ENCODE data around the gene NRF1.

The NRF1 gene

DNA sequence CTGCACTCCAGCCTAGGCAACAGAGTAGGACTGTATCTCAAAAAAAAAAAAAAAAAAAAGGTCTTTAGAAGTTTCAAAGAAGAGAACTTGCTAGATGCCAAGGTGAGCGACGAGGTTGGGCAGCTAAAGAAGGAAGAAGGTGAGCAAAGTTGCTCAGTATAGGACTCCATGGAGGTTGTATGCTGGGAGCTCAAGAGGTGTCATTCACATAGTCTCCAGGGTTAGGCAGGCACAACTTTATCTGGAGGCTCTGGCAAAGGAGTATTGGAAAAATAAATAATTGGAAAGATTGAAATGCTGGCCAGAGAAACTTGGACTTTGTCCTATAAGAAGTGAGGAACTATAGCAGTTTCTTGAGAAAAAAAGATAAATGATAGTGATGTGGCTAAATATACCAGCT, 74.5 kb downstream of the NRF1 start:
- DNase-seq = no peak

DNA sequence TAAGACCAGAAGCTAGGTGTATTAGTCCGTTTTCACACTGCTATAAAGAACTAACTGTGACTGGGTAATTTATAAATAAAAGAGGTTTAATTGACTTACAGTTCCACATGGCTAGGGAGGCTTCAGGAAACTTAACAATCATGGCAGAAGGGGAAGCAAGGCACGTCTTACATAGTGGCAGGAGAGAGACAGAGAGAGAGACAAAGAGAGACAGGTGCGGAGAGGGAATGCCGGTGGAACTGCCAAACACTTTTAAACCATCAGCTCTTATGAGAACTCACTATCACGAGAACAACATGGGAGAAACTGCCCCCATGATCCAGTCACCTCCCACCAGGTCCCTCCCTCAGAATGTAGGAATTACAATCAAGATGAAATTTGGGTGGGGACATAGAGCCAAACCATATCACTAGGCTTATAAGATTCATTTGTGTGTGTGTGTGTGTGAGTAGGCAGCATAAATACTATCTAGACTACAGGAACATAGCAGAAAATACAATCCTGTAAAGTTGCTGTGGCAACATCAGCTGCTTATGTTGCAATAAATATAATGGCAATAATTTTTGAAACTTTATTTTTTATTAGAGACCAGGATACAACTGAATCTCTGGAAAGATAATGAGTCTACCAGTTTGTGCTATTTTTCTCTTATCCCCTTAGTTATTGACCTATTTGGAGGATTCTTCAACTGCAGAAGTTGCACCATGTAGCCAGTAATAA, 77.1 kb downstream of the NRF1 start:
- no peak for DNase-seq

DNA sequence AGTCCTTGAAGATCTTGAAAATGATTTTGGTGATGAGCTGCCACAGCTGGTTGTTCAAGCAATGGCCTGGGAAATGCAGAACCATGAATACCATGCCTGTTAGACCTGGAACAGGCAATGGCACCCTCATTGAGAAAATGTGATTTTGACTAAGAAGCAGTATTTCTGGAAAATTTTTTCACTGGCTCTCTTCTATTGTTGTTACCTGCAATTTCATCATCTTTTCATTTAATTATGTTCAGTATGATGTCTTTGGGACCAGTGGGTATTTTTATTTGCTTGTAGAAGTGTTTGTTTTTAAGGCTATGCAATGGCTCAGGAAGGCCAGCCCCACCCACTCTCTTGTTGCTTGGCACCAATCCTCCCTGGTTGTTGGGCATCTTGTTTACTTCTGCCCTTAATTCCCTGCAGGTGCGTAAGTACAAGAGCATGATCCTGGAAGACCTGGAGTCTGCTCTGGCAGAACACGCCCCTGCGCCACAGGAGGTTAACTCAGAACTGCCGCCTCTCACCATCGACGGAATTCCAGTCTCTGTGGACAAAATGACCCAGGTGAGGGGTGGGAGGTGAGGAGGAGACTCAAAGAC, 78.6 kb downstream of the NRF1 start:
- DNase-seq = no peak

DNA sequence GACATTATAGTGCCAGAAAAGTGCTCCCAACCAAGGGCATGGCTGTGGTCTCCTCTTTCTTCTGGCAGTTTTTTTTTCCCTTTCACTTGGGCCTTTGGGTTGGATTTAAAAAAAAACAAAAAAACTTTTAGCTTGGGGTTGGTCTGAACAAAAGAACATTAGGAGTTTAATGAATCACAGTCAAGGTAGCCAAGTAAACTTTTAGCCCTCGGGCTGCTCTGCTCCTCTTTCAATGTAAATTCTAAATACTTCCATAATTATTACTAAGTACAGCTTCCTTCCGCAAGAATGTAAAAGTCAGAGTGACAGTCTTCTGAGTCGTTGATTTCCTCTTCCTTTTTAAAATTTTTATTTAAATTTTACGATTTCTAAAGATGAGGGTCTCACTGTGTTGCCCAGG, 79.2 kb downstream of the NRF1 start:
- DNase-seq = no peak

DNA sequence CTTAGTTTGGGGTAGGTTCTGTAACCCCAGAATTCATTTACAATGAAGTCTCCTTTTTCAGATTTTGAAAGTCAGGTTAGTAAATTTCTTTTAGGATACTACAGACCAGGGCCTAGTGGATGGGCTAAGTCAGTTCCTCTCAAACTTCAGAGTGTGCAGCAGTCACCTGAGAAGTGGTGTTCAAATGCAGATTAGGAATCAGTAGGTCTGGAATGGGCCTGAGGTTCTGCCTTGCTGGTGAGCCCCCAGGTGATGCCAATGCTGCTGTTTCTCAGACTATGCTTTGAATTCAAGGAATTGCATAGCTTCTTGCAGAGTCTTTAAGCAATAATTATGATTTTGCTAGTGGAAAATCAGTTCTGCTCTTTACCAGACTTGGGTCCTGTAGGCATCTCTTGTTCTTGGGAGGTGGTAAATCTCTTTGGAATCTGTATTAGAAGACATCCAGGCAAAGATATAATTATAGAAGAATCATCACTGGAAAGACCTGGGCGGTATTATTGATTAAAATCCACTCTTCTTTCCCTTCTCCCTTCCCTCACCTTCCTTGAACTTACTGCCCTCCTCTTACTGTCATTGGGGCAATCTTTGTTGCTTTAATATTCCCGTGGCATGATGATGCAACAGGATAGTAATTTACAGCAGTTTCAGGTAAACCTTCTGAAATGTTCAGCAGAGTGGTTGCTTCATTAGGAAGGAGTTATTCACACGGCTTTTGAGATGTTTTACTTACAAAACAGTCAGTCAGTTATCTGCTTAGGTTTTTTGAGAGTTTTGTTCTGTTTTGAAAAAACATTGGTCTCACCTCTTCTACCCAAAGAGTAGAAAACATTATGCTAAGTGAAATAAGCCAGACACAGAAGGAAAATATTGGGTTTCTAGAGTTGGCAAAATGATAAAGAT, 87.2 kb downstream of the NRF1 start:
- no peak for DNase-seq

DNA sequence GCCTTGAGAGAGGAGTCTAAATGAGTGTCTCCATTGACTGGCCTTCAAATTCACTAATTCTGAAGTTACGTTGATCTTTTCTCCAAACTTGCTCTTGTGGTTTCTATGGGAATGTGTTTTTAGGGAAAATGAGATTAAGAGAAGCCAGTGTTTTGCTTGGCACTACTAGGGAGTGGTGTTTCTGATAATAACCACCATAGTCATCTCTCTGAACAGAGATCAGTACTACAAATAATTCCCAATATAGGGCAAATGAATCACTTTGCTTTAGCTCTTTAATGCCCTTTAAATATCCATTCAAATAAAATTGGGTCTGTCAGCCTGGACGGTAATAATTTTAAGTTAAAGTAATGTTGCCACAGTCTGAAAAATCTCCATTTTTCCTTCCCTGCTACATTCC, 90.8 kb downstream of the NRF1 start:
- no peak for DNase-seq

DNA sequence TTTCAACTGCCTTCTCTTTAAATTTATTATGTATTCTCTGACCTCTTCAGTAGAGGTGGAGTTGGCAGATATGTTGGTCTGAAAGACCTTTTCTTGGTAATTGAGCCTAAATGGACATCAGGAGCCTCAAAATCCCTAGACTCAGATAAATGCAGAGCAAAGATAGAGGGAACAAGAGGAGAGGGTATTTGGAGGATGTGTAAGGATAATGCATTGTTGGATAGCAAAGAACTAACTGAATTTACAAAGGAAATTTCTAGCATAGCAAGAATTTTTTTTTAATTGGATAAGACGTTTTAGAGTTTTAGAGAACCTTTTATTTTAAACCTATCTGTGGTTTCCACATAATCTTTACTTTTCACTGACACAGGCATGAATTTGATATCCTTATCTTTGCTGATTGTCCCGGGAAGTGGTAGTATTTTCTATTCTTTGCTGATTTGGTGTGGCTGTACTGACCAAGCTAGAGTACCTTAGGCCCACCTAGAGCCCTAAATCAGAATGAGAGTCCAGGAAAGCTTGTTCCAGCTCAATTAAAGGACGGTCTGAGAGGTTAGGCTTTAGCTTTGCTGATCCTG, 91.3 kb downstream of the NRF1 start:
- DNase-seq = no peak

DNA sequence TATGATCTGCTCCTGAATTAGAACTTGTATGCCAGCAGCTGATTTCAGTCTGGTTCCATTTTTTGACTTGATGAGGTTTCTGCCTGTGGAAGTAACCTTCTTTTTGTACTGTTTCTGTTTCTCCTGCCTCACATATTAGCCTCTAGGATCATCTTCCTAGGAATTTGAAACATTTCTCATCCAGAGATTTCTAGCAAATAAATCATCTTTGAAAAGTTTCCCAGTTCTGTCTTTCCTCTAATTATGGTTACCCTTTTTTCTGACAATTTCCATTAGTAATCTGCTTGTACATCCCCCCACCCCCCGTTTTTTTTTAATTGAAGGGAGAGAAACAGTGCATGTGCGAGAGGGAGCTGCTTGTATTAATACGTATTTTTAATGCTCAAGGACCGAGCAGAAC, 92.2 kb downstream of the NRF1 start:
- DNase-seq = no peak

DNA sequence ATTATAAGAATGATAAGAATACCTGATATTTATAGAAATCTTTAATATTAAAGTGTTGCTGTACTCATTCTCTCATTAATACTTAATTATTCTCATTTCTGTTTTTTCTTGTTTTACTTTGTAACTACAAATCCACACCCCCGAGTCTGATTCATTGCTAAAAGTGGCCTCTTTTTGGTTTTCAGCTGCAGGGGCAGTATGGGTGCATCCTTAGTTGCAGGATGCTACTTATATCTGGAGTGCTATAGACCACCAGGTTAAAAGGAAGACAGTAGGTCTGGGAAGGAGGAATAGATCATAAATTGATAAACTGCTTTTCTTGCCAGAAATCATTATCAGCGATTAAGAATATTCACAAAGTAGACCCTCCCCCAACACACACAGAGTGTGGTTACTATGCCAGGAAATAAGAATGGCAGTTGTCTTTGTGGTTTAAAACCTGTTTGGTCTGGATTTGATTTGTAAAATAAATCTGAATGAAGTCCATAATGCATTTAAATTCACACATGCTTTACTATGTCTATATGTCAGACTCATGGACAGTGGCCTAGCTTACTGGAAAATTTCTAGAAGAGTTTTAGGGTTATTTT, 96.5 kb downstream of the NRF1 start:
- no peak for DNase-seq

DNA sequence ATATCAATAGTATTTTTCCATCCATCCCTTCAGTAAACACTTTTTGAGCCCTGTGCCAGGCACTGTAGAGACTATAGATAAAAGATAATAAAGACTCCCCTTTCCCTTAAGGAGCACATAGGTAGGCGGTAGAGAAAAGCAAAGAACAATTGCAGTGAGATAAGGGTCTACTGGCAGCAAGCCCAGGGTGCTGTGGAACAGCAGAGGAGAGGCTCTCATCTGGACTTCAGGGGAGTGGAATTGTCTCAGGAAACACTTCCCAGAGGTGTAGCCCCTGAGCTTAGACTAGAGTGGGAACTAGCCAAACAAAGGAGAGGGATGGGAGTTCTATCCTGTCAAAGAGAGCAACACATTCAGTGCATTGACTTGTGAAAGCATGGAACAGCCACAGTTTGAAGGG, 102.0 kb downstream of the NRF1 start:
- DNase-seq = no peak

DNA sequence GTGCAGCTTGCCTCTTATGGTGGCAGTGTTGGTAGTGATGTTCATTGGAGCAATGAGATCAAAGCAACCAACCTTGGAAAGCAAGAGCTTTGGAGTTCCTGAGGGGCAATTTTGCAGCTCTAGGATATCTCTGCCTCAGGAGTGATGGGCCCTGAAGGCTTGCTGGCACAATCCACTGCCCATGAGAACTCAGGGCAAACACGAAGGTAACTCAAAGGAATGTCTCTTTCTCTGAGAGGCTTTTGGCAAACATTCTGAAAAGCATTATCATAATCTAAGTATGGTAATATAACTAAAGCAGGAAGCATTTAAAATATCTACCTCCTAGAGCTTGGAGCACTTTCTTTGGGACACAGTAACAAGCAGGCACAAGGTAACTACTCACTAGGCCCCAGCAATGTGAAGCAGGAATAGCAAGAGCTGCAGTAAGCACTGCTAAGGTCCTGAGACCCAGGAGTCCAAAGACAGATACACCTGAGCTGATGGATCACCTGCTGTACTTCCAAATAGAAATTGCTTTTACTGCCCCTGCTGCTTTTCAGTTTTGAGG, 103.1 kb downstream of the NRF1 start:
- DNase-seq = no peak

DNA sequence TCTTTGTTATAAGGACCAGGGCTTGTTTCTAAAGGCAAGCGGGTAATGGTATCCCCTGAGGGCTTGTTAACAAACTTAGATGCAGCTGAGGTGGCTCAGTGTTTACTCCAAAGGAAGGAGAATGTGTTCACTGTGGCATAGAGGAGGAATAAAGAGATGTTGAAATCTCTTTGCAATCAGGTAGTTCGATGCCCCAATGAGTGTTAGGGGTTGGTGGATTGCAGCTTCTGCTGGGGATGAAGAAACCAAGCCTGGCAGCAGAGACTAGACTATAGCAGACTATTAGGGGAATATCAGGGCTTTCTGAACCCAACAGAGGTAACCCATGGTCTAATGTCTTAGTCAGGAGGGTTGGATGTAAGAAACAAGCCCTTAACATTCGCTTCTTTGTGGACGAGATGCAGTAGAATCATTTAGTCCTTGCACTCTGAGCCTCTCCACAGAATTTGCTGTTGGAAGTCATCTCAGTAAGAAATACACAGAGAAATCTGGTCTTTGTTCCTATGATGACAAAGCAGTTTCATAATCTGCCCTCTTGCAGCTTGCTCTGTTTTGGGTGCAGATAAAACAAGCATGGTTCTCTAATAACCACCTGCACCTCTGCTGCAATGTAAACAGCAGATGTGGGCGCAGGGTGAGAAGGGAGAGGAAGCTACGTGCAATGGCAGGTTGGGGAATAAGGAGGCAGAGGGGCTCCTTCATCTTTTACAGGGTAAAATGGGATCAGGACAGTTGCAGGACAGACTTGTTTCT, 108.6 kb downstream of the NRF1 start:
- no peak for DNase-seq

DNA sequence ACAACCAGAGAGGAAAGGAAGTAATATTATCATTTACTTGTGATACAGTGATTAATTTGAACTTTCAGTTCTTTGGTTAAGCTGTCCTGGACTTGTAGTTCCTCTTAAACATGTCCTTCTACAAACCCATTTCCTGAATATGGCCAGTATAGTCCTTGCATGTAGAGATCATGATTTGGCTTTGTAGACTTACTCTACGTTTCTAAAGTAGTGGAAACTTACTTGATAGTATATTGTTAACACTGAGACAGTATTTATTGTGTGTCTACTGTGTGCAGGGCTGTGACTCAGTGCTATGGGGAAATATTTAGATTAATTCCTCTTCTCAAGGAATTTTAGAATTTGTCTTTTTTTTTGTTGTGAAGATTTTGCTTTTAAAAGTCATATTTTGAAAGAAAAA, 109.5 kb downstream of the NRF1 start:
- DNase-seq = no peak

DNA sequence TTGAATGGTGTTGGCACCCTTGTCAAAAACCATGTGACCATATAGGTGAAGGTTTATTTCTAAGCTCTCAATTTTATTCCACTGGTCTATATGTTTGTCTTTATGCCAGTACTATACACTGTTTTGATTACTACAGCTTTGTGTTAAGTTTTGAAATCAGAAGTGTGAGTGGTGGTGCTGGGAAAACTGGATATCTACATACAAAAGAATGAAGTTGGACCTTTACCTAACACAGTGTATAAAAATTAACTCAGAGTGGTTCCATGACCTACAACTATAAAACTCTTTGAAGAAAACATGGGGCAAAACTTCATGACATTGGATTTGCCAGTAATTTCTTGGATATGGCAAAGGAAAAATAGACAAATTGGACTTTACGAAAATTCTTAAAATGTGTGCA, 112.2 kb downstream of the NRF1 start:
- no peak for DNase-seq

DNA sequence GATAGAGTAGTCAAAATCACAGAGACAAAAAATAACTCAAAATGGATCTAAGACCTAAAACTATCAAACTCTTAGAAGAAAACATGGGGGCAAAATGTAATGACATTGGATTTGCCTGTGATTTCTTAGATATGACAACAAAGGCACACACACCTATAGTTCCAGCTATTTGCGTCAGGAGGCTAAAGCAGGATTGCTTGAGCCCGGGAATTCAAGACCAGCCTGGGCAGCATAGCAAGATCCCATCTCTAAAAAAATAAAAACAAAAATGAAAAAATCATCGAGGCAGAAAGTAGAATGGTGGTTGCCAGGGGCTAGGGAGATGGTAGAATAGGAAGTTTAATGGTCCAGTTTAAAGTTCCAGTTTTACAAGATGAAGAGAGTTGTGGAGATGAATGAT, 113.3 kb downstream of the NRF1 start:
- DNase-seq = no peak

DNA sequence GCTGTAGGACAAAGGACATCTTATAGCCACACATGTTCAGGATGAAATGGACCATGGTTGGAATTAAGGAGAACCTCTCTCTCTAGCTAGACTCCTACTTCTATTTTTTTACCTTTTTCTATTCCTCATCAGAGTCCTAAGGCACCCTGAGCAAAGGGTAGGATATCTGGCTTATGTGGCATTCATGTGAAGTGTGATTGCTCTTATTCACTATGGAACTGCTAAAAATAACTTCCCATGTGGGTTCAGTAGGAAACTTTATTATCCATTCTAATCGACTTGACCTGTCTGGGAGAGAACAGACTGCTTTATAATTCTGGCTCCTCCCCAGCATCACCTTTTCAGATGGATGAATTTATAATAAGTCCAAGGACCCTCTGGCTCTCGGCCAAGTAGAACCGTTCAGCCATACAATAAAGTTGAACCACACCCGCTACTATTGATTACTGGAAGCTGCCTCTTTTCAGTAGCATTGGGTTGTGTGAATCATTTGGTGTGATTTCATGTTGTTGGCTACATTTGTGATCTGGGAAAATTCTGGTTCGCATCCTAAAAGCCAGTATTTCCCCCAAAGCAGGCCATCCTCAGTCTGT, 117.5 kb downstream of the NRF1 start:
- DNase-seq = no peak

DNA sequence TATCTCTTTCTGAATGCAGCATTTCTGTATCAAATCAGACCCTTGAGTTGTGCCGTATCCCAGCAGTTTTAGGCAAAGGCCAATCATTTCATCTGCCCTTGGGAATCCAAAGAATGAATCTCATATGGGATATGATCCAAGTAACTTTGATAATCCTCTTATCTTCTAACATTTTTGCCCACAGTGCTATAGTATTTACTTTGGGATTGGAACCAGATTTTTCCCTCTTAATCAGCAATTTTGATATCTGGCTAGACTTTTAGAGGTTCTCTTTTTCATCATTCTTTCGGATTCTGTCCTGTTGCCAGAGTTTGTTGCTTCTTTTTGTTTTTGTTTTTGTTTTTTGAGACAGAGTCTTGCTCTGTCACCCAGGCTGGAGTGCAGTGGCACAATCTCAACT, 118.0 kb downstream of the NRF1 start:
- no peak for DNase-seq

DNA sequence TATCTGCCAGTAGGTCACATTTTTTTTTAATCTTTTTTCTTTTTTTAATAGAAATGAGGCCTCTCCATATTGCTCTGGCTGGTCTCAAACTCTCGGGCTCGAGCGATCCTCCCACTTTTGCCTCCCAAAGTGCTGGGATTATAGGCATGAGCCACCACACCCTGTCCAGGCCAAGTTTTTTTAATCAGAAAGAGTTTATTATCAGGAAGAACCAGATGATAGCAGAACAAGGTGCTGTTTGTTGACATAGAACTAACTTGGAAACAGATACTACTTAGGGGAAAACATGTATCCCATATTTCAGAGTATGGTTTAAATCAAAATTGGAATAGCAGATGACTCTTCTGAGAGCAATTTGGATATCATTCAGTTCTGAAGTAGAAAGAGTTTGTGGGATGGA, 118.6 kb downstream of the NRF1 start:
- DNase-seq = no peak

DNA sequence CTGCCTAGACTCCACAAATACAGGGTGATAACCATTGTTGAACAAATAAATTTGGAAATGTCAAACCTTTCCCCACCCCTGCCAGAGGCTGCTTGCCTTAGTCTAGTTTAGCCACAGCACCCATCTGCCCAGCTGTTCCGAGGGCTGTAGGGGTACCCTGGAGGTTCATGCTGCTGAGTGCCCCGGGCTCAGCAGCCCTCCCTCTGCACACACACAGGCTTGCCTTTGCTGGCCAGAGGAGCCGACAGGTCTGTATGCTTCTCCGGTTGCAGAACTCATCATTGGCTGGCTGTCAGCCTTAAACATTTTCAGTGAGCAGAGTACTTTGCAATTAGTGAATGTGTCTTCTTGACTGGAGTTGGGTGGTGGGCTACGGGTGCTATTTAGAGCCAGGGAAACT, 122.9 kb downstream of the NRF1 start:
- no peak for DNase-seq

DNA sequence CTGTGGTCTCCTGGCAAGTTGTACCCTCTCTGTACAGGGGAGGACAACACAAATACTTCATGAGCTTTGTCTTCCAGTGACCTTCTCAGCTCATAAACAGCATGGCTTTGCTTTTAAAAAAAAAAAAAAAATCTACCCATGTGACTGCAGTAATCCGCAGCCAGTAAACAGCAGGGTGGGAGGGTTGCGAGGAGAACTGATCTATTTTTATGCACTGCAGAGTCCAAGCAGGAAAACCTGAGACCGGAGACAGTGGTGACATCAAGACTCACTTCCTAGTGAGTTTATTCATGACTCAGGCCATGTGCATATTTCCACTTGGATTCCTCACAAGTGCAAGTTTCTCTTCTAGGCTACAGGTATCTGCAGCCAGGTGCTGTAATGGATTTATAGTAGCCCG, 127.9 kb downstream of the NRF1 start:
- no peak for DNase-seq

DNA sequence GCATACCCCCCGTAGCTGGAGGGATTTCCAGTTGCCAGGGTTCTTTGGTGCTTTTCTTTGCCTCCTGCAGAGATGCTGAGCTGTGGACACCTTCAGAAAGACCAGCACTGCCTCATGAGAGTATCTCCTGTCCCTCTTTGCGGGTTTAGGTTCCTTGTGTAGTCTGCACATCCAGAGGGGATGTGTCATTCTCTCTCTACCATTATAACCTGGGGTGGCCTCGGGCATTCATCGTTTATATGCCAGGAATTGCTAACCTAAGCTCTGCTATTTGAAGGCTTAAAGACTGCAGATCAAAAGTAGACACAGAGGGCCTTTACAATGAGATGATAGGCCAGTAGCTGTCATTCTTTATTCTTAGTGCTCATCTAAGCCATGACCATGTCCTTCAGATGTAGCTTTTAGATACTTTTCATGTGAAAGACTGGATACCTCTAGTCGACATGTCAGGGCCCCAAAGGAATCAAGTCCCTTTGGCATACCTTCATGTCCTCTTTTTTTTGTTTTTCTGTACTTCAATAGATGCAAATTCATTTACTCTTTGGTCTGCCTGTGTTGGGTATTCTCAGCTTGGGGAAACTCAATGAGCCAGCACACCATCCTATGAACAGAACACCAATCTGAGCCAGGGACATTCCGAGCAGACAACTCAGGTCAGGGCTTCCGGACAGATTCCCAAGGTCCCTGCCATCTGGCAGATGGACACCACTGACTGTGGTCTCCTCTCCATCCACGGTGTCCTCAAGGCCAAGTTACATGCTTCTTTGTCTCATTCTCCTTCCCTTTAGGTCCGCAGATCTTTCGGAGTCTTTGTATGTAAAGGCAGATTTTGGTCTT, 129.3 kb downstream of the NRF1 start:
- no peak for DNase-seq

All from activated gamma-delta T cell (primary cell).